ENCODE data around the gene GNLY. TPM values are rescaled to one million over a fixed set of nuclear protein-coding genes. Genes with fewer than 3 reads are reported as not detected.

GNLY gene
- total and polyA plus RNA-seq, 2 of the 4 experiments (the other 2 are of a cell fraction), result not detected

- Histone ChIP-seq H3K14ac (replicated peaks; ENCODE audit: low read depth, low read length) (no peak overlapping the region), H3K9me3 (ENCODE audit: control insufficient read depth, insufficient read depth, low read length) (no peaks in the 10 kb centered on the region), H3K36me3 (ENCODE audit: control insufficient read depth, insufficient read depth, low read length) (no peaks in the 10 kb centered on the region), H2BK20ac (ENCODE audit: low read depth, low read length) (no peak overlapping the region), H4K8ac (ENCODE audit: low read depth in 2 of 2, low read length in 2 of 2) (no peak overlapping the region), H4K5ac (ENCODE audit: low read depth, low read length) (no peak overlapping the region), H2BK120ac (ENCODE audit: low read depth, low read length) (no peak overlapping the region), H2BK5ac (ENCODE audit: low read depth, low read length, poor library complexity, severe bottlenecking) (no peak overlapping the region), H3K18ac (ENCODE audit: low read depth, low read length) (no peak overlapping the region), H3K56ac (ENCODE audit: extremely low read depth, insufficient read depth, low read length) (no peak overlapping the region), H3K9me1 (ENCODE audit: insufficient read depth, low read length) (no peaks in the 10 kb centered on the region; the same call in 1 of the 2 replicates), H4K91ac (ENCODE audit: insufficient read depth, low read depth, low read length) (no peak overlapping the region), H3K4ac (ENCODE audit: low read depth, low read length) (no peak overlapping the region), H3K23ac (ENCODE audit: low read depth, low read length) (0 out of 2 replicates have a peak overlapping the region, but pooled peaks have one; percentile 9), H3K27me3 (ENCODE audit: control insufficient read depth, insufficient read depth, low read length) (peaks cover 5% of the 10 kb centered on the region), H3K4me3 (ENCODE audit: insufficient read depth, low read depth, low read length) (no peak overlapping the region), H2AK9ac (replicated peaks; ENCODE audit: low read depth, low read length, poor library complexity) (no peak overlapping the region), H2AFZ (replicated peaks; ENCODE audit: low read length, poor library complexity) (no peak overlapping the region), H3K9ac (ENCODE audit: low read depth, low read length) (no peak overlapping the region), H3K4me2 (ENCODE audit: low read depth, low read length) (no peak overlapping the region), H3K79me1 (ENCODE audit: low read depth in 1 of 2, low read length in 2 of 2) (no peaks in the 10 kb centered on the region), H2BK15ac (ENCODE audit: low read depth, low read length) (no peak overlapping the region), H3K4me1 (ENCODE audit: control insufficient read depth, insufficient read depth, low read length) (0 out of 2 replicates have a peak, but pooled peaks cover 1% of the 10 kb centered on the region), H4K20me1 (ENCODE audit: insufficient read depth, low read length) (no peaks in the 10 kb centered on the region), H3K27ac (ENCODE audit: insufficient read depth, low read length) (no peak overlapping the region), H2AK5ac (ENCODE audit: low read depth, low read length) (0 out of 2 replicates have a peak overlapping the region, but pooled peaks have one; percentile 21)
- in situ Hi-C loops (cut with MboI; ENCODE audit: low sequenced_read_pairs) (no loop called here), intact Hi-C loops (cut with micrococcal nuclease) (no loop called here), dilution Hi-C loops (cut with HindIII; ENCODE audit: low sequenced_read_pairs, unreplicated experiment) (no loop called here)
- CTCF ChIA-PET, result interaction anchor here (1.2 to 1.6 kb wide), 2 partner anchors 28 to 37 kb away, joined by 3 to 7 read pairs; no protein-coding TSS in a partner anchor
- BruUV-seq (replicated peaks), result no TSS peak
- 100% methylated on average over 1 of the region's 2 CpGs; no CpG with 5 or more reads in 1 of the 2 experiments for WGBS, 2 experiments (ENCODE audit: extremely low coverage in 2 of 2, insufficient read length in 1 of 2)
- POLR2A ChIA-PET (ENCODE audit: unreplicated experiment), result no interaction called here
- DNase-seq (no peak), ATAC-seq (ENCODE audit: low read depth) (no peak)
- TF ChIP-seq, protein P1, sequence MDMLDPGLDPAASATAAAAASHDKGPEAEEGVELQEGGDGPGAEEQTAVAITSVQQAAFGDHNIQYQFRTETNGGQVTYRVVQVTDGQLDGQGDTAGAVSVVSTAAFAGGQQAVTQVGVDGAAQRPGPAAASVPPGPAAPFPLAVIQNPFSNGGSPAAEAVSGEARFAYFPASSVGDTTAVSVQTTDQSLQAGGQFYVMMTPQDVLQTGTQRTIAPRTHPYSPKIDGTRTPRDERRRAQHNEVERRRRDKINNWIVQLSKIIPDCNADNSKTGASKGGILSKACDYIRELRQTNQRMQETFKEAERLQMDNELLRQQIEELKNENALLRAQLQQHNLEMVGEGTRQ (IDR thresholded peaks at IDR 0.05; ENCODE audit: low read depth, low read length), result no peak
- TF ChIP-seq RAD21 (IDR thresholded peaks at IDR 0.05; ENCODE audit: low read length) (no peak), NFE2L2 (IDR thresholded peaks at IDR 0.05; ENCODE audit: low read depth, low read length) (no peak), MAFK (IDR thresholded peaks at IDR 0.05; ENCODE audit: low read depth, low read length) (no peak), RFX5 (IDR thresholded peaks at IDR 0.05; ENCODE audit: low read depth, low read length) (no peak), MAZ (IDR thresholded peaks at IDR 0.05; ENCODE audit: borderline replicate concordance, low read depth, low read length) (no peak), CEBPB (IDR thresholded peaks at IDR 0.05; ENCODE audit: low read depth, low read length) (no peak), BHLHE40 (IDR thresholded peaks at IDR 0.05; ENCODE audit: low read depth, low read length) (no peak), MXI1 (IDR thresholded peaks at IDR 0.05; ENCODE audit: borderline replicate concordance, low read depth, low read length) (no peak), CHD1 (IDR thresholded peaks at IDR 0.05; ENCODE audit: low read depth, low read length) (no peak), FOS (IDR thresholded peaks at IDR 0.05; ENCODE audit: low read depth, low read length) (no peak), RCOR1 (IDR thresholded peaks at IDR 0.05; ENCODE audit: insufficient replicate concordance, low read length) (no peak), POLR2A (IDR thresholded peaks at IDR 0.05; ENCODE audit: low read depth, low read length) (no peak), SMC3 (IDR thresholded peaks at IDR 0.05; ENCODE audit: low read depth, low read length) (no peak)
- TF ChIP-seq, protein P2, sequence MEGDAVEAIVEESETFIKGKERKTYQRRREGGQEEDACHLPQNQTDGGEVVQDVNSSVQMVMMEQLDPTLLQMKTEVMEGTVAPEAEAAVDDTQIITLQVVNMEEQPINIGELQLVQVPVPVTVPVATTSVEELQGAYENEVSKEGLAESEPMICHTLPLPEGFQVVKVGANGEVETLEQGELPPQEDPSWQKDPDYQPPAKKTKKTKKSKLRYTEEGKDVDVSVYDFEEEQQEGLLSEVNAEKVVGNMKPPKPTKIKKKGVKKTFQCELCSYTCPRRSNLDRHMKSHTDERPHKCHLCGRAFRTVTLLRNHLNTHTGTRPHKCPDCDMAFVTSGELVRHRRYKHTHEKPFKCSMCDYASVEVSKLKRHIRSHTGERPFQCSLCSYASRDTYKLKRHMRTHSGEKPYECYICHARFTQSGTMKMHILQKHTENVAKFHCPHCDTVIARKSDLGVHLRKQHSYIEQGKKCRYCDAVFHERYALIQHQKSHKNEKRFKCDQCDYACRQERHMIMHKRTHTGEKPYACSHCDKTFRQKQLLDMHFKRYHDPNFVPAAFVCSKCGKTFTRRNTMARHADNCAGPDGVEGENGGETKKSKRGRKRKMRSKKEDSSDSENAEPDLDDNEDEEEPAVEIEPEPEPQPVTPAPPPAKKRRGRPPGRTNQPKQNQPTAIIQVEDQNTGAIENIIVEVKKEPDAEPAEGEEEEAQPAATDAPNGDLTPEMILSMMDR (conservative IDR thresholded peaks at IDR 0.05; ENCODE audit: low read depth, low read length), result no peak
- TF ChIP-seq, protein P3, sequence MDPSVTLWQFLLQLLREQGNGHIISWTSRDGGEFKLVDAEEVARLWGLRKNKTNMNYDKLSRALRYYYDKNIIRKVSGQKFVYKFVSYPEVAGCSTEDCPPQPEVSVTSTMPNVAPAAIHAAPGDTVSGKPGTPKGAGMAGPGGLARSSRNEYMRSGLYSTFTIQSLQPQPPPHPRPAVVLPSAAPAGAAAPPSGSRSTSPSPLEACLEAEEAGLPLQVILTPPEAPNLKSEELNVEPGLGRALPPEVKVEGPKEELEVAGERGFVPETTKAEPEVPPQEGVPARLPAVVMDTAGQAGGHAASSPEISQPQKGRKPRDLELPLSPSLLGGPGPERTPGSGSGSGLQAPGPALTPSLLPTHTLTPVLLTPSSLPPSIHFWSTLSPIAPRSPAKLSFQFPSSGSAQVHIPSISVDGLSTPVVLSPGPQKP (IDR thresholded peaks at IDR 0.05; ENCODE audit: borderline replicate concordance, low read depth, low read length), result no peak
Measured at GRCh38 chr2:85674417-85674816, 19.7 kb upstream of the GNLY start.

Data from IMR-90 (cell line).